GM19240 (cell line): ENCODE data around the gene HDAC8.
"Not testable (repeated sequence)": the region's sequence is repeated elsewhere in the genome, so short reads cannot be mapped to it uniquely, and the experiment has no call there.

Source experiments
- DNase-seq: peaks from one replicate; pipeline ENCODE4 v3.0.0; 2011; ENCODE audit warnings: low spot score; ENCODE audit not compliant: insufficient read length

HDAC8 gene

GRCh38 chrX:72572248-72573157 is at the start of gene HDAC8:
Gene HDAC8 (minus strand): TSS chrX:72572843. CDS start chrX:72572761, 82 bp downstream.
- peak; percentile 11 for DNase-seq

- no peak for DNase-seq
These were observed 49.2 kb upstream of the HDAC8 start for GRCh38 chrX:72621625-72622485.

GRCh38 chrX:72621163-72621562 is 48.5 kb upstream of the HDAC8 start:
- DNase-seq, result no peak

- no peak for DNase-seq
These were observed 48.0 kb upstream of the HDAC8 start for GRCh38 chrX:72620550-72621145.

- no peak for DNase-seq
These were observed 36.7 kb upstream of the HDAC8 start for GRCh38 chrX:72609313-72609712.

GRCh38 chrX:72604705-72605104 is 32.1 kb upstream of the HDAC8 start:
- no peak for DNase-seq

- DNase-seq, result no peak
These were observed 31.5 kb upstream of the HDAC8 start for GRCh38 chrX:72604112-72604511.

GRCh38 chrX:72591038-72591437 is 18.4 kb upstream of the HDAC8 start:
- DNase-seq, result not testable (repeated sequence)

GRCh38 chrX:72584163-72584562 is 11.5 kb upstream of the HDAC8 start:
- DNase-seq, result no peak

GRCh38 chrX:72576141-72576894 is 3.7 kb upstream of the HDAC8 start:
- no peak for DNase-seq

GRCh38 chrX:72573158-72573511 is 492 bp upstream of the HDAC8 start:
- DNase-seq, result no peak

- no peak for DNase-seq
These were observed 2.9 kb downstream of the HDAC8 start for GRCh38 chrX:72569786-72570185.

- no peak for DNase-seq
These were observed 4.1 kb downstream of the HDAC8 start for GRCh38 chrX:72568406-72569092.

GRCh38 chrX:72566448-72566847 is 6.2 kb downstream of the HDAC8 start:
- DNase-seq, result no peak

- DNase-seq, result not testable (repeated sequence)
These were observed 13.0 kb downstream of the HDAC8 start for GRCh38 chrX:72559655-72560054.

- DNase-seq, result no peak
These were observed 18.0 kb downstream of the HDAC8 start for GRCh38 chrX:72554448-72555140.

GRCh38 chrX:72552443-72552842 is 20.2 kb downstream of the HDAC8 start:
- not testable (repeated sequence) for DNase-seq

- DNase-seq, result no peak
These were observed 26.7 kb downstream of the HDAC8 start for GRCh38 chrX:72545990-72546389.

- no peak for DNase-seq
These were observed 32.3 kb downstream of the HDAC8 start for GRCh38 chrX:72540318-72540717.

- no peak for DNase-seq
These were observed 32.8 kb downstream of the HDAC8 start for GRCh38 chrX:72539822-72540221.
